A549 (cell line): ENCODE results near the gene TUT7. TPM values are rescaled to one million over a fixed set of nuclear protein-coding genes. Genes with fewer than 3 reads are reported as not detected.
A peak's percentile ranks its signal among the peaks of the same experiment; 100 is the strongest.

ENCODE experiments used
- ATAC-seq, 2 experiments: fragments of 200-7000 bp in 1 of 2; fragments of >200 bp in 1 of 2; cut with Nextera tagmentation in 1 of 2; cut with Tn5 transposase in 1 of 2; 3 replicates each; pipeline versions ENCODE4 v1.8.0 to v1.9.1; 2018 to 2020; ENCODE audit warnings: mild to moderate bottlenecking in 1 of 2, moderate library complexity in 1 of 2
- CTCF ChIA-PET: fragments of 300-600 bp; sonication (Branson Sonifier 250); formaldehyde crosslinking; extraction: SDS; loops from one replicate; lab custom pipeline; 2021; ENCODE audit warnings: antibody characterized with exemption, inconsistent platforms; lab: Yijun Ruan, JAX
- POLR2A ChIA-PET: fragments of 350-600 bp; formaldehyde crosslinking; extraction: SDS; loops from one replicate; lab custom pipeline; 2021; ENCODE audit warnings: antibody characterized with exemption, inconsistent platforms; lab: Yijun Ruan, JAX
- DNase-seq, 2 experiments: peaks; one replicate each; pipeline versions ENCODE4 v3.0.0 to v3.0.0-alpha.2; 2011 to 2016; ENCODE audit warnings: low read depth in 1 of 2, low spot score in 1 of 2
- FAIRE-seq: peaks from 2 replicates; lab custom pipeline; 2011; peaks lifted over from hg19 to GRCh38; lab: Jason Lieb, UNC
- H3K27ac ChIP-seq, 2 experiments: fragments of >200 bp; sonication (Bioruptor Twin); formaldehyde crosslinking; 3 replicates each; pipeline ENCODE4 v1.5.1; 2016 to 2017
- H3K4me1 ChIP-seq: fragments of >200 bp; sonication (Bioruptor Twin); formaldehyde crosslinking; 3 replicates; pipeline ENCODE4 v1.6.1; 2016
- H3K4me2 ChIP-seq: fragments of >200 bp; sonication (Bioruptor Twin); formaldehyde crosslinking; 3 replicates; pipeline ENCODE4 v1.6.1; 2016
- H3K4me3 ChIP-seq: fragments of >200 bp; sonication (Bioruptor Twin); formaldehyde crosslinking; 3 replicates; pipeline ENCODE4 v1.5.1; 2016
- H3K9me3 ChIP-seq: fragments of >200 bp; sonication (Bioruptor Twin); formaldehyde crosslinking; 3 replicates; pipeline ENCODE4 v1.6.1; 2016
- BHLHE40 ChIP-seq: IDR thresholded peaks from 2 replicates; pipeline ENCODE4 v1.6.1; 2012; ENCODE audit warnings: low read depth, low read length, inconsistent platforms
- CBX8 ChIP-seq: fragments of 200-600 bp; sonication (generic); IDR thresholded peaks from 2 replicates; pipeline ENCODE4 v1.6.1; 2016
- CHD4 ChIP-seq: fragments of 200-600 bp; sonication (generic); IDR thresholded peaks from 2 replicates; pipeline ENCODE4 v1.6.1; 2016; ENCODE audit warnings: antibody characterized with exemption, mild to moderate bottlenecking, borderline replicate concordance
- EHF ChIP-seq: fragments of 250-450 bp; sonication (Bioruptor Pico); IDR thresholded peaks from 2 replicates; pipeline ENCODE4 v1.5.0; 2020; ENCODE audit warnings: mild to moderate bottlenecking
- EP300 ChIP-seq, 2 experiments: fragments of >200 bp; sonication (Bioruptor Twin); formaldehyde crosslinking; IDR thresholded peaks; 2 replicates in 1 of 2; 3 replicates in 1 of 2; pipeline ENCODE4 v1.6.1; 2016 to 2017
- ESRRA ChIP-seq: fragments of 150-350 bp; IDR thresholded peaks from 2 replicates; pipeline ENCODE4 v1.6.1; 2014; ENCODE audit warnings: mild to moderate bottlenecking, low read length, borderline replicate concordance
- FOSB ChIP-seq: fragments of 250-450 bp; sonication (Bioruptor Pico); IDR thresholded peaks from 2 replicates; pipeline ENCODE4 v1.5.0; 2020; ENCODE audit warnings: mild to moderate bottlenecking, moderate library complexity
- FOXS1 ChIP-seq: fragments of 250-450 bp; sonication (Bioruptor Pico); IDR thresholded peaks from 2 replicates; pipeline ENCODE4 v1.5.0; 2020; ENCODE audit warnings: mild to moderate bottlenecking, moderate library complexity
- GATA3 ChIP-seq: IDR thresholded peaks from 2 replicates; pipeline ENCODE4 v1.6.1; 2012; ENCODE audit warnings: borderline replicate concordance
- HEYL ChIP-seq: fragments of 250-450 bp; sonication (Bioruptor Pico); IDR thresholded peaks from 2 replicates; pipeline ENCODE4 v1.8.0; 2021; ENCODE audit warnings: mild to moderate bottlenecking, moderate library complexity
- HOXA7 ChIP-seq: fragments of 250-450 bp; sonication (Bioruptor Pico); IDR thresholded peaks from 2 replicates; pipeline ENCODE4 v1.5.0; 2020; ENCODE audit warnings: mild to moderate bottlenecking, moderate library complexity
- HOXB5 ChIP-seq: fragments of 250-450 bp; sonication (Bioruptor Pico); IDR thresholded peaks from 2 replicates; pipeline ENCODE4 v1.5.0; 2020; ENCODE audit warnings: mild to moderate bottlenecking, moderate library complexity
- JUN ChIP-seq, 2 experiments: fragments of >200 bp; sonication (Bioruptor Twin); formaldehyde crosslinking; IDR thresholded peaks; 2 replicates in 1 of 2; 3 replicates in 1 of 2; pipeline ENCODE4 v1.6.1; 2016 to 2017
- JUNB ChIP-seq: fragments of >200 bp; sonication (Bioruptor Twin); formaldehyde crosslinking; IDR thresholded peaks from 2 replicates; pipeline ENCODE4 v1.6.1; 2016
- KDM1A ChIP-seq: fragments of 200-600 bp; sonication (generic); IDR thresholded peaks from 2 replicates; pipeline ENCODE4 v1.6.1; 2016; ENCODE audit warnings: low read depth, mild to moderate bottlenecking
- MAZ ChIP-seq: fragments of 150-350 bp; IDR thresholded peaks from 2 replicates; pipeline ENCODE4 v1.6.1; 2014; ENCODE audit warnings: antibody characterized with exemption, low read depth, low read length, borderline replicate concordance
- MYC ChIP-seq: IDR thresholded peaks from 2 replicates; pipeline ENCODE4 v1.6.1; 2012; ENCODE audit warnings: mild to moderate bottlenecking, inconsistent platforms, low read length, improper control_type of control experiment, borderline replicate concordance
- NFE2L2 ChIP-seq: fragments of 150-350 bp; conservative IDR thresholded peaks from 2 replicates; pipeline ENCODE4 v1.6.1; 2014; ENCODE audit warnings: low read length
- NPAS2 ChIP-seq: fragments of 250-450 bp; sonication (Bioruptor Pico); IDR thresholded peaks from 2 replicates; pipeline ENCODE4 v1.8.0; 2022; ENCODE audit warnings: mild to moderate bottlenecking, moderate library complexity, borderline replicate concordance
- POLR2A ChIP-seq: IDR thresholded peaks from 2 replicates; pipeline ENCODE4 v1.6.1; 2012; ENCODE audit warnings: mild to moderate bottlenecking, low read length
- POLR2AphosphoS2 ChIP-seq: conservative IDR thresholded peaks from 2 replicates; pipeline ENCODE4 v1.6.1; 2012; ENCODE audit warnings: low read length, improper control_type of control experiment, inconsistent platforms
- RAD21 ChIP-seq, 2 experiments: fragments of >200 bp in 1 of 2; sonication (Bioruptor Twin) in 1 of 2; formaldehyde crosslinking in 1 of 2; IDR thresholded peaks in 1 of 2; conservative IDR thresholded peaks in 1 of 2; 2 replicates in 1 of 2; 3 replicates in 1 of 2; pipeline ENCODE4 v1.6.1; 2012 to 2018; ENCODE audit warnings: inconsistent platforms in 1 of 2
- RCOR1 ChIP-seq: fragments of 150-350 bp; IDR thresholded peaks from 2 replicates; pipeline ENCODE4 v1.6.1; 2014; ENCODE audit warnings: antibody characterized with exemption, low read length, low read depth
- ZC3H11A ChIP-seq: fragments of 450-650 bp; IDR thresholded peaks from 2 replicates; pipeline ENCODE4 v1.6.1; 2014; ENCODE audit warnings: antibody characterized with exemption, mild to moderate bottlenecking
- ZSCAN20 ChIP-seq: fragments of 250-450 bp; sonication (Bioruptor Pico); IDR thresholded peaks from 2 replicates; pipeline ENCODE4 v1.8.0; 2022; ENCODE audit warnings: mild to moderate bottlenecking, moderate library complexity
- WGBS: methylation state at CpG from one replicate; pipeline ENCODE4 v1.1.6; 2017; ENCODE audit errors: missing lambda C conversion rate; 5-methylcytosine and 5-hydroxymethylcytosine counted together
- polyA plus RNA-seq, 4 experiments: library from polyadenylated mRNA; depleted of rRNA in 3 of 4; stranded (reverse); fragments of >200 nt; fragmentation: RNase III in 1 of 4; extraction: RNeasy Plus Mini Kit Qiagen cat#74134 plus additional on column Dnase treatment in 1 of 4; gene quantifications; 2 replicates in 3 of 4; 3 replicates in 1 of 4; pipeline ENCODE4 v1.2.3, GENCODE V29; 2011 to 2017
- TF ChIP-seq, protein P1 (sequence below): fragments of >200 bp; sonication (Bioruptor Twin); formaldehyde crosslinking; IDR thresholded peaks from 3 replicates; pipeline ENCODE4 v1.5.1; 2016
- TF ChIP-seq, protein P2 (sequence below): fragments of 200-600 bp; sonication (generic); IDR thresholded peaks from 2 replicates; pipeline ENCODE4 v1.6.1; 2016; ENCODE audit warnings: antibody characterized with exemption, mild to moderate bottlenecking, moderate library complexity
- TF ChIP-seq, protein P3 (sequence below): fragments of >200 bp; sonication (Bioruptor Twin); formaldehyde crosslinking; IDR thresholded peaks from 3 replicates; pipeline ENCODE4 v1.6.1; 2016
- TF ChIP-seq, protein P4 (sequence below): fragments of 150-350 bp; IDR thresholded peaks from 2 replicates; pipeline ENCODE4 v1.6.1; 2014; ENCODE audit warnings: low read depth, mild to moderate bottlenecking, low read length
- TF ChIP-seq, protein P5 (sequence below): IDR thresholded peaks from 2 replicates; pipeline ENCODE4 v1.6.1; 2012
- TF ChIP-seq, protein P6 (sequence below): fragments of 250-450 bp; sonication (Bioruptor Pico); IDR thresholded peaks from 2 replicates; pipeline ENCODE4 v1.5.0; 2021; ENCODE audit warnings: mild to moderate bottlenecking, moderate library complexity, borderline replicate concordance

TUT7 gene
- polyA plus RNA-seq, 2 of the 4 experiments (the other 2 are of a cell fraction), result 12.1 to 27.0 TPM

DNA sequence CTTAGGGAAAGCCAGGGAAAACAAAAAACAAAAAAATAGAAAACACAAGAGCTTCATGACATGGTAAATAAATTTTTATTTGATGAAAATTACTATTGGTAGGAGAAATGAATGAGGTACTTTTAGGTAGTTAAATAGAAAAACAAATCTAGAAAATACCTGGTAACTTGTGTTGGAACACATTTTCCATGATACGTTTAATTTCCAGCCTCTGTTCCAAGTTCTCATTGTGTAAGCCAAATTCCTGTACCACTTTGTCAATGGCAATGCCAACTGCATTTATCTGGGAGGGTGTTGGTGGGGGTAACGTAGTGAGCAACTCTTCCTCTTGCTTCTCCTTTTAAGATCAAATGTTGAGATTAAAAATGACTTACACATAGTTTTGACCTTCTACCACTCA is 9.4 kb downstream of the TUT7 start:
- ATAC-seq (no peak), DNase-seq (no peak), FAIRE-seq (no peak)
- no peaks in the 10 kb centered on the region for H3K9me3 ChIP-seq
- POLR2A ChIA-PET, result no interaction called here
- CTCF ChIA-PET, result no interaction called here
- no peak for TF ChIP-seq MYC
- no peak for TF ChIP-seq JUN (IDR thresholded peaks at IDR 0.05)
- no peak for TF ChIP-seq CHD4
- no peak for TF ChIP-seq GATA3
- TF ChIP-seq, protein P1, sequence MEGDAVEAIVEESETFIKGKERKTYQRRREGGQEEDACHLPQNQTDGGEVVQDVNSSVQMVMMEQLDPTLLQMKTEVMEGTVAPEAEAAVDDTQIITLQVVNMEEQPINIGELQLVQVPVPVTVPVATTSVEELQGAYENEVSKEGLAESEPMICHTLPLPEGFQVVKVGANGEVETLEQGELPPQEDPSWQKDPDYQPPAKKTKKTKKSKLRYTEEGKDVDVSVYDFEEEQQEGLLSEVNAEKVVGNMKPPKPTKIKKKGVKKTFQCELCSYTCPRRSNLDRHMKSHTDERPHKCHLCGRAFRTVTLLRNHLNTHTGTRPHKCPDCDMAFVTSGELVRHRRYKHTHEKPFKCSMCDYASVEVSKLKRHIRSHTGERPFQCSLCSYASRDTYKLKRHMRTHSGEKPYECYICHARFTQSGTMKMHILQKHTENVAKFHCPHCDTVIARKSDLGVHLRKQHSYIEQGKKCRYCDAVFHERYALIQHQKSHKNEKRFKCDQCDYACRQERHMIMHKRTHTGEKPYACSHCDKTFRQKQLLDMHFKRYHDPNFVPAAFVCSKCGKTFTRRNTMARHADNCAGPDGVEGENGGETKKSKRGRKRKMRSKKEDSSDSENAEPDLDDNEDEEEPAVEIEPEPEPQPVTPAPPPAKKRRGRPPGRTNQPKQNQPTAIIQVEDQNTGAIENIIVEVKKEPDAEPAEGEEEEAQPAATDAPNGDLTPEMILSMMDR, result no peak
- TF ChIP-seq HOXB5 (CRISPR knock-in tag), result no peak
- no peak for TF ChIP-seq MAZ
- TF ChIP-seq POLR2A, result no peak
- TF ChIP-seq EP300 (IDR thresholded peaks at IDR 0.05), result no peak
- TF ChIP-seq ESRRA, result no peak
- TF ChIP-seq HEYL, result no peak
- TF ChIP-seq, protein P2, sequence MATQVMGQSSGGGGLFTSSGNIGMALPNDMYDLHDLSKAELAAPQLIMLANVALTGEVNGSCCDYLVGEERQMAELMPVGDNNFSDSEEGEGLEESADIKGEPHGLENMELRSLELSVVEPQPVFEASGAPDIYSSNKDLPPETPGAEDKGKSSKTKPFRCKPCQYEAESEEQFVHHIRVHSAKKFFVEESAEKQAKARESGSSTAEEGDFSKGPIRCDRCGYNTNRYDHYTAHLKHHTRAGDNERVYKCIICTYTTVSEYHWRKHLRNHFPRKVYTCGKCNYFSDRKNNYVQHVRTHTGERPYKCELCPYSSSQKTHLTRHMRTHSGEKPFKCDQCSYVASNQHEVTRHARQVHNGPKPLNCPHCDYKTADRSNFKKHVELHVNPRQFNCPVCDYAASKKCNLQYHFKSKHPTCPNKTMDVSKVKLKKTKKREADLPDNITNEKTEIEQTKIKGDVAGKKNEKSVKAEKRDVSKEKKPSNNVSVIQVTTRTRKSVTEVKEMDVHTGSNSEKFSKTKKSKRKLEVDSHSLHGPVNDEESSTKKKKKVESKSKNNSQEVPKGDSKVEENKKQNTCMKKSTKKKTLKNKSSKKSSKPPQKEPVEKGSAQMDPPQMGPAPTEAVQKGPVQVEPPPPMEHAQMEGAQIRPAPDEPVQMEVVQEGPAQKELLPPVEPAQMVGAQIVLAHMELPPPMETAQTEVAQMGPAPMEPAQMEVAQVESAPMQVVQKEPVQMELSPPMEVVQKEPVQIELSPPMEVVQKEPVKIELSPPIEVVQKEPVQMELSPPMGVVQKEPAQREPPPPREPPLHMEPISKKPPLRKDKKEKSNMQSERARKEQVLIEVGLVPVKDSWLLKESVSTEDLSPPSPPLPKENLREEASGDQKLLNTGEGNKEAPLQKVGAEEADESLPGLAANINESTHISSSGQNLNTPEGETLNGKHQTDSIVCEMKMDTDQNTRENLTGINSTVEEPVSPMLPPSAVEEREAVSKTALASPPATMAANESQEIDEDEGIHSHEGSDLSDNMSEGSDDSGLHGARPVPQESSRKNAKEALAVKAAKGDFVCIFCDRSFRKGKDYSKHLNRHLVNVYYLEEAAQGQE, result no peak
- no peak for TF ChIP-seq FOSB
- TF ChIP-seq KDM1A, result no peak
- TF ChIP-seq, protein P3, sequence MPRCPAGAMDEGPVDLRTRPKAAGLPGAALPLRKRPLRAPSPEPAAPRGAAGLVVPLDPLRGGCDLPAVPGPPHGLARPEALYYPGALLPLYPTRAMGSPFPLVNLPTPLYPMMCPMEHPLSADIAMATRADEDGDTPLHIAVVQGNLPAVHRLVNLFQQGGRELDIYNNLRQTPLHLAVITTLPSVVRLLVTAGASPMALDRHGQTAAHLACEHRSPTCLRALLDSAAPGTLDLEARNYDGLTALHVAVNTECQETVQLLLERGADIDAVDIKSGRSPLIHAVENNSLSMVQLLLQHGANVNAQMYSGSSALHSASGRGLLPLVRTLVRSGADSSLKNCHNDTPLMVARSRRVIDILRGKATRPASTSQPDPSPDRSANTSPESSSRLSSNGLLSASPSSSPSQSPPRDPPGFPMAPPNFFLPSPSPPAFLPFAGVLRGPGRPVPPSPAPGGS, result no peak
- TF ChIP-seq FOXS1 (CRISPR knock-in tag), result no peak
- TF ChIP-seq RCOR1, result no peak
- TF ChIP-seq BHLHE40, result no peak
- TF ChIP-seq POLR2AphosphoS2, result no peak
- H3K4me1 ChIP-seq, result peaks cover 49% of the 10 kb centered on the region
- no peak overlapping the region for H3K27ac ChIP-seq
- 79% methylated on average over 2 of the region's 2 CpGs for WGBS
- no peak overlapping the region for H3K4me3 ChIP-seq
- H3K4me2 ChIP-seq, result no peak overlapping the region

DNA sequence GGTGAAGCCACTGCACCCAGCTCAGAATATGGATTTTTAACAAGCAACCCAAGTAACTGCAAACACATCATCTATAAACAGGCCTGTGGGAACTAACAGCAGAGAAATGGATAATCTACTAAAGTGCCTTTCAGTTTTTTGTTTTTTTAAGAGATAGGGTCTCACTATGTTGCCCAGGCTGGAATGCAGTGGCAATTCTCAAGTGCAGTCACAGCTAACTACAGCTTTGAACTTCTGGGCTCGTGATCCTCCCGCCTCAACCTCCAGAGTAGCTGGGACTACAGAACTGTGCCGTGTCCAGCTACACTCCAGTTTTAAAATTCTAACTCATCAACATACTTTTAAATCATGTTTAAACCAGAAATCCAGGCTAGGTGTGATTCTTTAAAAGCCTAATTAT is 11.9 kb downstream of the TUT7 start:
- ChIA-PET CTCF (interaction anchor here (0.6 to 2.2 kb wide), 2 partner anchors 8 to 605 kb away, joined by 4 to 9 read pairs; partner anchors contain the start of gene GAS1), POLR2A (no interaction called here)
- Histone ChIP-seq H3K4me1 (peaks cover 37% of the 10 kb centered on the region), H3K4me2 (no peak overlapping the region), H3K4me3 (no peak overlapping the region), H3K9me3 (no peaks in the 10 kb centered on the region), H3K27ac (peak overlapping the region in 1 of 2 experiments; percentile 63; a peak in 2 of 6 replicates)
- no peak for ATAC-seq
- WGBS, result 95% methylated on average over 3 of the region's 3 CpGs
- FAIRE-seq, result no peak
- DNase-seq, result no peak
- no peak for TF ChIP-seq JUN (IDR thresholded peaks at IDR 0.05)
- TF ChIP-seq NFE2L2, result no peak
- no peak for TF ChIP-seq RAD21 (conservative IDR thresholded peaks at IDR 0.05 in 1 of 2, IDR thresholded peaks at IDR 0.05 in 1 of 2)
- TF ChIP-seq JUNB, result no peak
- no peak for TF ChIP-seq ZSCAN20 (CRISPR knock-in tag)
- no peak for TF ChIP-seq HOXA7 (CRISPR knock-in tag)
- TF ChIP-seq MAZ, result no peak
- TF ChIP-seq, protein P4, sequence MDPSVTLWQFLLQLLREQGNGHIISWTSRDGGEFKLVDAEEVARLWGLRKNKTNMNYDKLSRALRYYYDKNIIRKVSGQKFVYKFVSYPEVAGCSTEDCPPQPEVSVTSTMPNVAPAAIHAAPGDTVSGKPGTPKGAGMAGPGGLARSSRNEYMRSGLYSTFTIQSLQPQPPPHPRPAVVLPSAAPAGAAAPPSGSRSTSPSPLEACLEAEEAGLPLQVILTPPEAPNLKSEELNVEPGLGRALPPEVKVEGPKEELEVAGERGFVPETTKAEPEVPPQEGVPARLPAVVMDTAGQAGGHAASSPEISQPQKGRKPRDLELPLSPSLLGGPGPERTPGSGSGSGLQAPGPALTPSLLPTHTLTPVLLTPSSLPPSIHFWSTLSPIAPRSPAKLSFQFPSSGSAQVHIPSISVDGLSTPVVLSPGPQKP, result no peak
- no peak for TF ChIP-seq GATA3
- no peak for TF ChIP-seq ZC3H11A
- TF ChIP-seq, protein P5, sequence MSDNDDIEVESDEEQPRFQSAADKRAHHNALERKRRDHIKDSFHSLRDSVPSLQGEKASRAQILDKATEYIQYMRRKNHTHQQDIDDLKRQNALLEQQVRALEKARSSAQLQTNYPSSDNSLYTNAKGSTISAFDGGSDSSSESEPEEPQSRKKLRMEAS, result no peak
- TF ChIP-seq, protein P6, sequence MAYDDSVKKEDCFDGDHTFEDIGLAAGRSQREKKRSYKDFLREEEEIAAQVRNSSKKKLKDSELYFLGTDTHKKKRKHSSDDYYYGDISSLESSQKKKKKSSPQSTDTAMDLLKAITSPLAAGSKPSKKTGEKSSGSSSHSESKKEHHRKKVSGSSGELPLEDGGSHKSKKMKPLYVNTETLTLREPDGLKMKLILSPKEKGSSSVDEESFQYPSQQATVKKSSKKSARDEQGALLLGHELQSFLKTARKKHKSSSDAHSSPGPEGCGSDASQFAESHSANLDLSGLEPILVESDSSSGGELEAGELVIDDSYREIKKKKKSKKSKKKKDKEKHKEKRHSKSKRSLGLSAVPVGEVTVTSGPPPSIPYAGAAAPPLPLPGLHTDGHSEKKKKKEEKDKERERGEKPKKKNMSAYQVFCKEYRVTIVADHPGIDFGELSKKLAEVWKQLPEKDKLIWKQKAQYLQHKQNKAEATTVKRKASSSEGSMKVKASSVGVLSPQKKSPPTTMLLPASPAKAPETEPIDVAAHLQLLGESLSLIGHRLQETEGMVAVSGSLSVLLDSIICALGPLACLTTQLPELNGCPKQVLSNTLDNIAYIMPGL (CRISPR knock-in tag), result no peak
- TF ChIP-seq NPAS2 (CRISPR knock-in tag), result no peak
- TF ChIP-seq EHF, result no peak
- no peak for TF ChIP-seq HEYL
- no peak for TF ChIP-seq CBX8
